ENCODE data around the gene PACSIN2. TPM values are rescaled to one million over a fixed set of nuclear protein-coding genes. Genes with fewer than 3 reads are reported as not detected.

Gene PACSIN2
- total RNA-seq, 1 donor from 2014 or later, result 93.4 TPM

GRCh38 chr22:42891696-42892095 lies 123.3 kb downstream of the PACSIN2 start:
- H3K27ac Mint-ChIP-seq (ENCODE audit: unreplicated experiment), result no peak overlapping the region
- no peaks in the 10 kb centered on the region for H3K9me3 Mint-ChIP-seq (ENCODE audit: low read depth)
- H3K27me3 Mint-ChIP-seq (ENCODE audit: low read depth), result no peaks in the 10 kb centered on the region
- no peaks in the 10 kb centered on the region for H3K4me1 Mint-ChIP-seq (ENCODE audit: low read depth)
- H3K36me3 Mint-ChIP-seq (ENCODE audit: low read depth), result peaks cover 22% of the 10 kb centered on the region
- no peak for DNase-seq (ENCODE audit: low spot score)
- no peak overlapping the region for H3K4me3 Mint-ChIP-seq (ENCODE audit: unreplicated experiment)
- TF ChIP-seq, protein P1, sequence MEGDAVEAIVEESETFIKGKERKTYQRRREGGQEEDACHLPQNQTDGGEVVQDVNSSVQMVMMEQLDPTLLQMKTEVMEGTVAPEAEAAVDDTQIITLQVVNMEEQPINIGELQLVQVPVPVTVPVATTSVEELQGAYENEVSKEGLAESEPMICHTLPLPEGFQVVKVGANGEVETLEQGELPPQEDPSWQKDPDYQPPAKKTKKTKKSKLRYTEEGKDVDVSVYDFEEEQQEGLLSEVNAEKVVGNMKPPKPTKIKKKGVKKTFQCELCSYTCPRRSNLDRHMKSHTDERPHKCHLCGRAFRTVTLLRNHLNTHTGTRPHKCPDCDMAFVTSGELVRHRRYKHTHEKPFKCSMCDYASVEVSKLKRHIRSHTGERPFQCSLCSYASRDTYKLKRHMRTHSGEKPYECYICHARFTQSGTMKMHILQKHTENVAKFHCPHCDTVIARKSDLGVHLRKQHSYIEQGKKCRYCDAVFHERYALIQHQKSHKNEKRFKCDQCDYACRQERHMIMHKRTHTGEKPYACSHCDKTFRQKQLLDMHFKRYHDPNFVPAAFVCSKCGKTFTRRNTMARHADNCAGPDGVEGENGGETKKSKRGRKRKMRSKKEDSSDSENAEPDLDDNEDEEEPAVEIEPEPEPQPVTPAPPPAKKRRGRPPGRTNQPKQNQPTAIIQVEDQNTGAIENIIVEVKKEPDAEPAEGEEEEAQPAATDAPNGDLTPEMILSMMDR (IDR thresholded peaks at IDR 0.05), result no peak

DNA sequence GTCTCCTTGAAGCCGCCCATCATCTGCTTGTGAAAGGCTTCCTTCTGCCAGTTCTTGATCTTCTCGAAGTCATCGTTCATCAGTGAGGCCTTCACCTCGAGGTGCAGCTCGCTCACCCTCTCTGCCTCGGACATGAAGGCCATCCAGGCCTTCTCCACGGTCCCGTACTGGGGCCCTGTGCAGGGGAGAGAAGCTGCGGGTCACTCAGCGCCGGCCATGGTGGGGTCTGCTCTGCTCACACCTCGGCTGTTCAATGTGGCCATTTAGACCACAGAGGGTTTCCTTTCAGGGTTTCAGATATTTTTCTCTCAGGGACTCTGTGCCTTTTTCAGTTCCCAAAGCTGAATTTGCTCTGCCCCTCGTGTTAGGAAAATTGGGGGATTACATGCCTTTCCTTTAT lies 123.9 kb downstream of the PACSIN2 start:
- Mint-ChIP-seq H3K27me3 (ENCODE audit: low read depth) (no peaks in the 10 kb centered on the region), H3K4me1 (ENCODE audit: low read depth) (no peaks in the 10 kb centered on the region), H3K36me3 (ENCODE audit: low read depth) (peaks cover 22% of the 10 kb centered on the region), H3K9me3 (ENCODE audit: low read depth) (no peaks in the 10 kb centered on the region), H3K27ac (ENCODE audit: unreplicated experiment) (no peak overlapping the region), H3K4me3 (ENCODE audit: unreplicated experiment) (no peak overlapping the region)
- no peak for DNase-seq (ENCODE audit: low spot score)
- TF ChIP-seq, protein P1 (IDR thresholded peaks at IDR 0.05), result no peak

DNA sequence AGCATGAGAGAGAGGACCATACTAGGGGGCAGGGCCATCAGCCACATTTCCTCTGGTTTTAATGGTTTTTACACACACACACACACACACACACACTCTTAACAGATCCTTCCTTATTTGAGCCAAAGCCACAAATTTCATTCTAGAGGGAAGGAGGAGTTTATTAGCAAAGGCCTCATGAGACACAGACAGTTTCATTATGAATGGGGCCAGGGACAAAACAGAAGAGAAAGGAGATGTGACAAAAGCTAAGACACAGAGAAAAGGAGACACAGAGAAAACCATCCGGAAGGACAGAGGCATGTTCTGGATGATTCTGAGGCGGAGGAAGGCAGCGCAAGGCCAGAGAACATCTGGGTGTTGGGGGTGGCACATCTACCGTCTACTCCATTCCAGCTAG lies 125.6 kb downstream of the PACSIN2 start:
- peaks cover 22% of the 10 kb centered on the region for H3K36me3 Mint-ChIP-seq (ENCODE audit: low read depth)
- no peaks in the 10 kb centered on the region for H3K9me3 Mint-ChIP-seq (ENCODE audit: low read depth)
- DNase-seq (ENCODE audit: low spot score), result no peak
- TF ChIP-seq, protein P1 (IDR thresholded peaks at IDR 0.05), result no peak
- H3K27ac Mint-ChIP-seq (ENCODE audit: unreplicated experiment), result no peak overlapping the region
- H3K27me3 Mint-ChIP-seq (ENCODE audit: low read depth), result no peaks in the 10 kb centered on the region
- peaks cover 4% of the 10 kb centered on the region for H3K4me1 Mint-ChIP-seq (ENCODE audit: low read depth)
- no peak overlapping the region for H3K4me3 Mint-ChIP-seq (ENCODE audit: unreplicated experiment)

- H3K4me3 Mint-ChIP-seq (ENCODE audit: unreplicated experiment), result no peak overlapping the region
- DNase-seq (ENCODE audit: low spot score), result no peak
Observed at GRCh38 chr22:42887523-42888507, 127.1 kb downstream of the PACSIN2 start.

DNA sequence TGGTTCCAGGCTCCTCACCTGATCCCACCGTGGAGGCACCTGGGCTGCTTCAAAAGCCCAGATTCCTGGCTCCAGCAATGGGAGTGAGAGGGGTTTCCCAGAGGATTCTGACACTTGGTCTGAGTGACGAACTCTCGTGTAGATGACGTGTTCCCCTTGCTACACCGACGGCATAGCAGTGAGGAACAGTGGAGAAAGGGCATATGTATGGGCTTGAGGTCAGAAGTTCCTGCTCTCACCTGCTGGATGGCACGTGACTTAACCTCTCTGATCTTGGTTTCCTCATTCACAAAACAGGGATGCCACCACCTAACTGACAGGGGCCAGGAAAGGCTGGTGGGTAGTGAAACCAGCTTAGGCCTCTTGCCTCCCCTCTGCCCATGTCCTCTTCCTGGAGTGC lies 127.8 kb downstream of the PACSIN2 start:
- TF ChIP-seq, protein P1 (IDR thresholded peaks at IDR 0.05), result no peak
- Mint-ChIP-seq H3K4me1 (ENCODE audit: low read depth) (peaks cover 4% of the 10 kb centered on the region), H3K27ac (ENCODE audit: unreplicated experiment) (no peak overlapping the region)

More at GRCh38 chr22:42887523-42888507, 127.1 kb downstream of the PACSIN2 start:
- Mint-ChIP-seq H3K27ac (ENCODE audit: unreplicated experiment) (no peak overlapping the region), H3K27me3 (ENCODE audit: low read depth) (no peaks in the 10 kb centered on the region), H3K36me3 (ENCODE audit: low read depth) (peaks cover 29% of the 10 kb centered on the region), H3K9me3 (ENCODE audit: low read depth) (no peaks in the 10 kb centered on the region), H3K4me1 (ENCODE audit: low read depth) (peaks cover 4% of the 10 kb centered on the region)
- TF ChIP-seq, protein P1 (IDR thresholded peaks at IDR 0.05), result no peak

More for the DNA sequence above, 127.8 kb downstream of the PACSIN2 start:
- Mint-ChIP-seq H3K9me3 (ENCODE audit: low read depth) (no peaks in the 10 kb centered on the region), H3K27me3 (ENCODE audit: low read depth) (no peaks in the 10 kb centered on the region), H3K4me3 (ENCODE audit: unreplicated experiment) (no peak overlapping the region), H3K36me3 (ENCODE audit: low read depth) (peaks cover 31% of the 10 kb centered on the region)
- no peak for DNase-seq (ENCODE audit: low spot score)

Data from chondrocyte (in vitro differentiated cells).